NK-92 (cell line): Measurements from ENCODE around the gene SLC35A2.
A peak's percentile ranks its signal among the peaks of the same experiment; 100 is the strongest.
"Not testable (repeated sequence)": the region's sequence is repeated elsewhere in the genome, so short reads cannot be mapped to it uniquely, and the experiment has no call there.

Source experiments
- DNase-seq: peaks from one replicate; lab custom pipeline; 2025; ENCODE audit not compliant: unreplicated experiment; lab: John Stamatoyannopoulos, UW

The SLC35A2 gene

GRCh38 chrX:48903290-48903689 lies 8.2 kb downstream of the SLC35A2 start:
- DNase-seq: no peak

- no peak for DNase-seq
Measured at GRCh38 chrX:48902776-48903175, 8.7 kb downstream of the SLC35A2 start.

DNA sequence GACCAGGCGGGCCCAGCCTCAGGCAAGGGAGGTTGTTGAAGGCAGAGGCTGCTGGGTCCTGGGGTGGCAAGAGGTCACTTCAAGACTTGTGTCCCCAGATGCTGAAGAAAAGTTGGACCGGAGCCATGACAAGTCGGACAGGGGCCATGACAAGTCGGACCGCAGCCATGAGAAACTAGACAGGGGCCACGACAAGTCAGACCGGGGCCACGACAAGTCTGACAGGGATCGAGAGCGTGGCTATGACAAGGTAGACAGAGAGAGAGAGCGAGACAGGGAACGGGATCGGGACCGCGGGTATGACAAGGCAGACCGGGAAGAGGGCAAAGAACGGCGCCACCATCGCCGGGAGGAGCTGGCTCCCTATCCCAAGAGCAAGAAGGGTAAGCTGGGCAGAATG lies 9.3 kb downstream of the SLC35A2 start:
- no peak for DNase-seq

- no peak for DNase-seq
Measured at GRCh38 chrX:48901069-48901468, 10.4 kb downstream of the SLC35A2 start.

GRCh38 chrX:48899078-48899410 lies 12.4 kb downstream of the SLC35A2 start:
- no peak for DNase-seq

GRCh38 chrX:48897625-48898306 lies 13.7 kb downstream of the SLC35A2 start, which contains the start of the genes PQBP1 and TIMM17B:
Gene PQBP1, plus strand, starts transcription at chrX:48897930. Its CDS starts 580 bp downstream, at chrX:48898510.
Gene TIMM17B, minus strand, starts transcription at chrX:48897768. Its CDS starts 19 bp downstream, at chrX:48897749.
- DNase-seq: peak; percentile 24

GRCh38 chrX:48897157-48897624 lies 14.3 kb downstream of the SLC35A2 start:
- DNase-seq: no peak

DNA sequence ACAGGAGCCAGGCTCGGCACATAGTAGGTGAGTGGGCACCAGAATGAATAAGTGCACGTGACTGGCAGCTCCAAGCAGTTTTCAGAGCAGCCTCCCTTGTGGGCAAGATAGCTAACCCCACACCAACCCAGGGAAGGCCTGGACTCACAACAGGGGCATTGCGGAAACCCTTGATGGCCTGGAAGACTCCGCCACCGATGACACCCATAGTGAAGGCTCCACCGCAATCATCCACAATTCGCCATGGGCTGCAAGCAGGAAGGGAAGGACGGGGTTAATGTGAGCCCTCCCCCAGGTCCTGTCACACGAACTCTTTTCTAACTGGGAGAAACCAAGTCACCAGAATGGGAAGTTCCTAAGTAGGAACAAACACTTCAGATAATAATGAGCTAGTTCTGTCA lies 14.8 kb downstream of the SLC35A2 start:
- DNase-seq: no peak

DNA sequence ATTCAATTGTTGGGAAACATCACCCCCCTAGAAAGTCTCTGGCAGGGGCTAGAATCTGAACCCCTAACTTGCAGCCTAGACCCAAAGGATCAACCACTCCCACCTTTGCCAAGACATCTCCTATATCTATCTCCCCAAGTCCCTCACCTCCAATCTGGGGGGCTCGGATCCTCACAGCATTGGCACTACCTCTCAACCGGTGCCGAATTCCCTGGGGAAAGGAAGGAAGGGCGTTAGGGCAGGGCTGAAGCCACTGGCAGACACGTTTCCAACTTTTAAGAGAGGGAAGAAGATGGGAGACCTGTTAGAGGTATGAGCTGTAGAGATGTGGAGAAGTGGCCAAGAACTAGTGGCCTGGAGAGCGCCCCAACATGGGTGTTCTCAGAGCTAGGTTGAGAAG lies 16.6 kb downstream of the SLC35A2 start:
- DNase-seq: no peak

DNA sequence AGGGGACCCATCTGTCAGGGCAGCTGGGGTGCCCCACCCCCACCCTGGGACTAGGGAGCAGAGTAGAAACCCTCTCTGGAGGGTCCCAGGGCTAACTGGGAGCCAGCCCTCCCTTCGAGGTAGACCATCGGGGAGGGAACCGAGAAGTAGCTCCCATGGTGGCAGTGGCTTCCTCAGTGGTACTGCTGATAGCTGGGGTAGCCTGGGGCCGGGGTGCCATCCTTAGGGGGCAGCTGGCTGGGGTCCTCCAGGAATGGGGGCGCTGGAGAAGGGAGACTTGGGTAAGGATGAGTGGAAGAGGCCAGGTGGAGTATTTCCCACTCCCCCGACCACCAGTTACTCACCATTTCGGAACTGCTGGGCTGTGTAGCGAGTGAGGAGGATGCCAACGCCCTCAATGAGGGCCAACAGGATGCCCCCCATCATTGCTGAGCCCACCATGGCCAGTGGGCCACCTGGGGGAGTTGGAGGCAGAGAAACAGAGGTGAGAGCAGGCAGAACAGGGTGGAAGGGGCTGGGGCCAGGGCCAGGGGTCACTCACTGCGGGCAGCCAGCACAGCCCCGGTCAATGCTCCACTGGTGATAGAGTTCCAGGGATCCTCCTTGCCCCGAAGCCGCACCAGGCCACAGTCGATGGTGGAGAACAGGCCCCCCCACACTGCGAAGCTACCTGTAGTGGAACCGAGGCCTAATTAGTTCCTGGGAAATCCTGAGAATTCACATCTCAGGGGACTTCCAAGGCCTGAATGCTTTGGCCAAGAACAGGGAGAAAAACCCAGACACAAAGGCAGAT lies 17.7 kb downstream of the SLC35A2 start:
- no peak for DNase-seq

DNA sequence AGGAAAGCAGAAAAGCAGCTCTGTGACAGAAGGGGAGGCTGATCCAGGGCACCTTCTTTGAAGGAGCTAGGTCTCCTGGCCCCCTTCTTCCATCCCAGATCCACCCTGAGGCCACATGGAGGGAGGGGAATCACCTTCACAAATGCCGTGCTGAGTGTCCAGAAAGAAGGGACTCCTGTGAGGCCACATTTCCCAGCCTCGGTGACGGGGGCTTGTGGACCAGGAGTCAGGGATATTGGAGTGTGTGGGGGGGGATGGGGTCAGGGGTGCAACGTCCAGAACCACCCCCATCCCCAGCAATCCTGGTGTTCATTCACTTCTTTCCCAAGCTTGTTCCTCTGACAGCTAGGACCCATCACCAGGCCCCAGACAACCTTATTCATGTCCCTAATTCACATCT lies 18.6 kb downstream of the SLC35A2 start:
- DNase-seq: no peak

GRCh38 chrX:48891402-48892288 lies 19.8 kb downstream of the SLC35A2 start:
- DNase-seq: no peak

- DNase-seq: no peak
Measured at GRCh38 chrX:48890934-48891401, 20.5 kb downstream of the SLC35A2 start.

DNA sequence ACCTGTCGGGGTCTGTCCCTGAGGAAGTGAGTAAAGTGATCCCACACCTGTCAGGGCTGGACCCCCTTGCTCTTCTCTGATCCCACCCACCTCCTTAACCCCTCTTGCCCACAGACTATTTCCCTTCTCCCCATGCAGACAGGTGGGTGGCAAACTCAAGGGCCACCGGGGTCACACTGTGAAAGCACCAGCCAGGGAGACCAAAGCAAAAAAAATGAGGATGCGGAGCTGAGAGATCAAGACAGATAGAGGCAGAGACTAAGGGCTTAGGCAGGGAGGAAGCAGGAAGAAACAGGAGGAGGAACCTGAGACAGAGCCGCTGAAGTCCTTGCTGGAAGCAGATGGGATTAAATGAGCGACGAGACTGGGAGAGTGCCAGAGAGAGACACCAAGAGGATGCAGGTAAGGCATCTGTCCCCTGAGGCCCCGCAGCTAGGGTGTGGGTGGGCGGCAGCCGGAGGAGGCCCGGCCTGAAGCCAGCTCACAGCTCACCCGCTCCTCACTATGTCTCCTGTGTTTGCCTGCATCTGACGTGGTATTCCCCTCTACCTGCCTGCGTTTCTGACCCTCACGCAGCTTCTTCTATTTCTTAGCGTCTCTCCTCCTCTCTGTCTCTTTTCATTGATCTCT lies 21.0 kb downstream of the SLC35A2 start:
- no peak for DNase-seq

- not testable (repeated sequence) for DNase-seq
Measured at GRCh38 chrX:48886586-48886985, 24.9 kb downstream of the SLC35A2 start.

DNA sequence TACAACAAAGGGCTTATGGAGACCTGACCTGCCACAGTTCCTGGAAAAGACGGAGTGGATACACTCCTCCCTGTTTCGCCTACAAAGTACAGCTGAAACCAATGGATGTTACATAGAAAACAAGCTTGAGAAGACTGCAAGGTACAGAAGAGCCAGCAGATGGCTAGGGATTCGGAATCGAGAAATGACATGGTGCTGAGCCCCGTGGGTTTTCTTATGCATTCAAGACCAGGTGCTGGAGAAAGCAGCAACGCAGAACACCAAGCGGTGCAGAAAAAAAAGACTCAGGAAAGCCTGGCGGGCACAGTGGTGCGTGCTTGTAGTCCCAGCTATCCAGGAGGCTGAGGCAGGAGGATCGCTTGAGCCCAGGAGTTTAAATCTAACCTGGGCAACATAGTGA lies 27.7 kb downstream of the SLC35A2 start:
- DNase-seq: no peak

DNA sequence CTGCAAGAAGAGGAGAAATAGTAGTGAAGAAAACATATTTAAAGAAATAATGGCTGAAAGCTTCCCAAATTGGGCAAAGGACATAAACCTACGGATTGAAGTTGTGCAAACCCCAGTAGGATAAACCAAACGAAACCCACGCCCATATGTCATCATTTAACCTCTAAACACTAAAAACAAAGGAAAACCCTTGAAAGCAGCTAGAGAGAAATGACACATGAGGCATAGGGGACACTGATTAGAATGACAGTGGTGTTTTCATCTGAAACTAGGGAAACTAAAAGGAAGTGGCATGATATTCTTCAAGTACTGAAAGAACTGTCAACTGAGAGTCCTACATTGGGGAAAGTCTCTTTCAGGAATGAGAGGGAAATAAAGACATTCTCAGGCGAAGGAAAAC lies 34.5 kb downstream of the SLC35A2 start:
- not testable (repeated sequence) for DNase-seq

- DNase-seq: not testable (repeated sequence)
Measured at GRCh38 chrX:48872017-48872416, 39.4 kb downstream of the SLC35A2 start.

DNA sequence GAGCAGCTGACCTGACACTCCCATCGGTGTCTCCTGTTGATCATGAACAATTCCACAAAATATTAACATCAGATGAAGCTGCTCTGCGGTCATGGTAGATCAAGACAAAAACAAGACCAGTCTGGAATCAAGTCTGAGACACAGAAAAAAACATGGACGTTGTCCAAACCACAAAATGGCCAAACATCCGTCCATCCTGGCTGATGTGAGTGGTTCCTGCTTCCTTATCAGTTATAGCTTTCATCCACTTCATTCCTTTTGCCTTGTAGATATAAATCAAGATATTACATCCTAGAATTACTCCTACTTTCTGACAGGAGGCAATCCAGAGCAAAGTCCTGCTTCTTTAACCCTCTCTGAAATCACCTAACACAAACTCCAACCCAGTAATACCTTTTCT lies 47.2 kb downstream of the SLC35A2 start:
- no peak for DNase-seq

- DNase-seq: no peak
Measured at GRCh38 chrX:48854898-48855297, 56.5 kb downstream of the SLC35A2 start.
